ENCODE results near the gene MLXIP. TPM values are rescaled to one million over a fixed set of nuclear protein-coding genes. Genes with fewer than 3 reads are reported as not detected.

Gene MLXIP
- polyA plus RNA-seq, 1 donor from 2014 or later = 9.2 TPM

- Histone ChIP-seq H3K9me2 (ENCODE audit: insufficient read depth, low read length) (no peaks in the 10 kb centered on the region), H3K4me3 (ENCODE audit: low read length) (no peak overlapping the region), H3F3A (ENCODE audit: insufficient read depth, low read length, poor library complexity, severe bottlenecking) (no peaks in the 10 kb centered on the region), H3K27ac (ENCODE audit: low read length) (no peak overlapping the region), H3K9ac (ENCODE audit: low read length) (no peak overlapping the region), H3K79me2 (replicated peaks; ENCODE audit: insufficient read depth, low read length) (no peaks in the 10 kb centered on the region), H4K20me1 (ENCODE audit: insufficient read depth) (no peaks in the 10 kb centered on the region), H3K9me3 (ENCODE audit: low read length) (no peaks in the 10 kb centered on the region), H3K4me2 (ENCODE audit: low read length) (no peak overlapping the region), H3K27me3 (ENCODE audit: insufficient read depth, low read depth, low read length) (no peaks in the 10 kb centered on the region), H2AFZ (ENCODE audit: low read depth, low read length) (no peak overlapping the region), H3K36me3 (ENCODE audit: insufficient read depth, low read length) (no peaks in the 10 kb centered on the region)
- TF ChIP-seq MXI1 (conservative IDR thresholded peaks at IDR 0.05; ENCODE audit: poor library complexity, severe bottlenecking) (no peak), POLR2AphosphoS5 (IDR thresholded peaks at IDR 0.05) (no peak)
Measured at GRCh38 chr12:122158700-122159285, 80.2 kb downstream of the MLXIP start.

- Histone ChIP-seq H3K9ac (ENCODE audit: low read length) (no peak overlapping the region), H2AFZ (ENCODE audit: low read depth, low read length) (no peak overlapping the region), H3K4me3 (ENCODE audit: low read length) (no peak overlapping the region), H3K9me3 (ENCODE audit: low read length) (no peaks in the 10 kb centered on the region), H3K36me3 (ENCODE audit: insufficient read depth, low read length) (no peaks in the 10 kb centered on the region), H3K79me2 (replicated peaks; ENCODE audit: insufficient read depth, low read length) (no peaks in the 10 kb centered on the region), H3K4me2 (ENCODE audit: low read length) (no peak overlapping the region), H3K27me3 (ENCODE audit: insufficient read depth, low read depth, low read length) (no peaks in the 10 kb centered on the region), H3K27ac (ENCODE audit: low read length) (no peak overlapping the region), H3K9me2 (ENCODE audit: insufficient read depth, low read length) (no peaks in the 10 kb centered on the region), H4K20me1 (ENCODE audit: insufficient read depth) (no peaks in the 10 kb centered on the region), H3F3A (ENCODE audit: insufficient read depth, low read length, poor library complexity, severe bottlenecking) (no peaks in the 10 kb centered on the region)
- no peak for TF ChIP-seq SMC3 (conservative IDR thresholded peaks at IDR 0.05; ENCODE audit: poor library complexity)
- no peak for TF ChIP-seq TAF1 (IDR thresholded peaks at IDR 0.05; ENCODE audit: low read depth)
- no peak for TF ChIP-seq CTCF (IDR thresholded peaks at IDR 0.05; ENCODE audit: poor library complexity, severe bottlenecking)
Measured at GRCh38 chr12:122159882-122160281, 81.3 kb downstream of the MLXIP start.

DNA sequence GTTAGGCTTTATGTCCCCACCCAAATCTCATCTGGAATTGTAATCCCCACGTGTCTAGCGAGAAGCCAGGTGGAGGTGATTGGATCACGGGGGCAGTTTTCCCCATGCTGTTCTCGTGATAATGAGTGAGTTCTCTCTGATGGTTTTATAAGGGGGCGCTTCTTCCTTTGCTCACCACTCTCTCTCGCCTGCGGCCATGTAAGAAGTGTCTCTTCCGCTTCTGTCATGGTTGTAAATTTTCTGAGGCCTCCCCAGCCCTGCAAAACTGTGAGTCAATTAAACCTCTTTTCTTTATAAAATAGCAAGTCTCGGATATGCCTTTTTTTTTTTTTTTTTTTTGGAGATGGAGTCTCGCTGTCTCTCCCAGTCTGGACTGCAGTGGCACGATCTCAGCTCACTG, 82.2 kb downstream of the MLXIP start:
- Histone ChIP-seq H2AFZ (ENCODE audit: low read depth, low read length) (no peak overlapping the region), H3K9me2 (ENCODE audit: insufficient read depth, low read length) (no peaks in the 10 kb centered on the region), H3K9ac (ENCODE audit: low read length) (no peak overlapping the region), H3F3A (ENCODE audit: insufficient read depth, low read length, poor library complexity, severe bottlenecking) (no peaks in the 10 kb centered on the region), H3K79me2 (replicated peaks; ENCODE audit: insufficient read depth, low read length) (no peaks in the 10 kb centered on the region), H3K27me3 (ENCODE audit: insufficient read depth, low read depth, low read length) (no peaks in the 10 kb centered on the region), H3K9me3 (ENCODE audit: low read length) (no peaks in the 10 kb centered on the region), H3K4me3 (ENCODE audit: low read length) (no peak overlapping the region), H3K27ac (ENCODE audit: low read length) (no peak overlapping the region), H3K36me3 (ENCODE audit: insufficient read depth, low read length) (no peaks in the 10 kb centered on the region), H4K20me1 (ENCODE audit: insufficient read depth) (no peaks in the 10 kb centered on the region), H3K4me2 (ENCODE audit: low read length) (no peak overlapping the region)
- no peak for TF ChIP-seq EP300 (conservative IDR thresholded peaks at IDR 0.05; ENCODE audit: poor library complexity, severe bottlenecking)
- no peak for TF ChIP-seq CTCF (IDR thresholded peaks at IDR 0.05; ENCODE audit: poor library complexity, severe bottlenecking)
- no peak for TF ChIP-seq SMC3 (conservative IDR thresholded peaks at IDR 0.05; ENCODE audit: poor library complexity)
- no peak for TF ChIP-seq POLR2AphosphoS5 (IDR thresholded peaks at IDR 0.05)
- TF ChIP-seq RAD21 (conservative IDR thresholded peaks at IDR 0.05) = no peak
- no peak for TF ChIP-seq TAF1 (IDR thresholded peaks at IDR 0.05; ENCODE audit: low read depth)
- no peak for TF ChIP-seq MXI1 (conservative IDR thresholded peaks at IDR 0.05; ENCODE audit: poor library complexity, severe bottlenecking)
- TF ChIP-seq, protein P1, sequence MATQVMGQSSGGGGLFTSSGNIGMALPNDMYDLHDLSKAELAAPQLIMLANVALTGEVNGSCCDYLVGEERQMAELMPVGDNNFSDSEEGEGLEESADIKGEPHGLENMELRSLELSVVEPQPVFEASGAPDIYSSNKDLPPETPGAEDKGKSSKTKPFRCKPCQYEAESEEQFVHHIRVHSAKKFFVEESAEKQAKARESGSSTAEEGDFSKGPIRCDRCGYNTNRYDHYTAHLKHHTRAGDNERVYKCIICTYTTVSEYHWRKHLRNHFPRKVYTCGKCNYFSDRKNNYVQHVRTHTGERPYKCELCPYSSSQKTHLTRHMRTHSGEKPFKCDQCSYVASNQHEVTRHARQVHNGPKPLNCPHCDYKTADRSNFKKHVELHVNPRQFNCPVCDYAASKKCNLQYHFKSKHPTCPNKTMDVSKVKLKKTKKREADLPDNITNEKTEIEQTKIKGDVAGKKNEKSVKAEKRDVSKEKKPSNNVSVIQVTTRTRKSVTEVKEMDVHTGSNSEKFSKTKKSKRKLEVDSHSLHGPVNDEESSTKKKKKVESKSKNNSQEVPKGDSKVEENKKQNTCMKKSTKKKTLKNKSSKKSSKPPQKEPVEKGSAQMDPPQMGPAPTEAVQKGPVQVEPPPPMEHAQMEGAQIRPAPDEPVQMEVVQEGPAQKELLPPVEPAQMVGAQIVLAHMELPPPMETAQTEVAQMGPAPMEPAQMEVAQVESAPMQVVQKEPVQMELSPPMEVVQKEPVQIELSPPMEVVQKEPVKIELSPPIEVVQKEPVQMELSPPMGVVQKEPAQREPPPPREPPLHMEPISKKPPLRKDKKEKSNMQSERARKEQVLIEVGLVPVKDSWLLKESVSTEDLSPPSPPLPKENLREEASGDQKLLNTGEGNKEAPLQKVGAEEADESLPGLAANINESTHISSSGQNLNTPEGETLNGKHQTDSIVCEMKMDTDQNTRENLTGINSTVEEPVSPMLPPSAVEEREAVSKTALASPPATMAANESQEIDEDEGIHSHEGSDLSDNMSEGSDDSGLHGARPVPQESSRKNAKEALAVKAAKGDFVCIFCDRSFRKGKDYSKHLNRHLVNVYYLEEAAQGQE (IDR thresholded peaks at IDR 0.05; ENCODE audit: borderline replicate concordance) = no peak
- no peak for TF ChIP-seq EZH2 (IDR thresholded peaks at IDR 0.05; ENCODE audit: borderline replicate concordance, insufficient read depth, low read length, poor library complexity, severe bottlenecking)

Data from neural cell (in vitro differentiated cells).